ENCODE measurements around the gene ADORA1. TPM values are rescaled to one million over a fixed set of nuclear protein-coding genes. Genes with fewer than 3 reads are reported as not detected.

Gene ADORA1
- total RNA-seq, result under 0.01 and 0.45 TPM in 2 replicates

DNA sequence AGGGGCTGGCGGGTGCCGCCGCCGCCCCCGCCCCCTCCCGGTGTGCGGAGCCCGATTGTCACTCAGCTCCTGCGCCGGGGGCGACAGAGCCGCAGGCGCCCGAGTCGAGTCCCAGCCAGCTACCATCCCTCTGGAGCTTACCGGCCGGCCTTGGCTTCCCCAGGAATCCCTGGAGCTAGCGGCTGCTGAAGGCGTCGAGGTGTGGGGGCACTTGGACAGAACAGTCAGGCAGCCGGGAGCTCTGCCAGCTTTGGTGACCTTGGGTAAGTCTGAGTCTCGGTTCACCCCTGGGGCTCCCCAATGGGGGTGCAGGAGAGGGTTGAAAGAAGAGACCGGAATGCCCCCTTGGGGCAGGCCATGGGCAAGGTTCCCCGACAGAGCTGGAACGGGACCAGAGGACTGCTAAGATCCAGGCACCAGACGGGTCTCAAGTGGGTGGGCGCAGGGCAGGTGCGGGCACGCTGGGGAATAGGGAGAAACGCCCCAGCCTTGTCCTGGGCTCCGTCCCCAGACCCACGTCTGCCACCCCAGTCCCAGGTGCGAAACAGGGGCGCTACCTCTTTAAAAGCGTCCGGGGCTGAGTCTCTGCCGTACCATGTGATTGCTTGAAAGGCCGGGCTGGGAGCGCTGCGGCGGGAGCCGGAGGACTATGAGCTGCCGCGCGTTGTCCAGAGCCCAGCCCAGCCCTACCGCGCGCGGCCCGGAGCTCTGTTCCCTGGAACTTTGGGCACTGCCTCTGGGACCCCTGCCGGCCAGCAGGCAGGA is at the start of gene ADORA1:
TSS of gene ADORA1 (plus strand) at position 61 of the 765 bp plus-strand sequence. CDS start 1,116 bp downstream, outside the sequence.

DNA sequence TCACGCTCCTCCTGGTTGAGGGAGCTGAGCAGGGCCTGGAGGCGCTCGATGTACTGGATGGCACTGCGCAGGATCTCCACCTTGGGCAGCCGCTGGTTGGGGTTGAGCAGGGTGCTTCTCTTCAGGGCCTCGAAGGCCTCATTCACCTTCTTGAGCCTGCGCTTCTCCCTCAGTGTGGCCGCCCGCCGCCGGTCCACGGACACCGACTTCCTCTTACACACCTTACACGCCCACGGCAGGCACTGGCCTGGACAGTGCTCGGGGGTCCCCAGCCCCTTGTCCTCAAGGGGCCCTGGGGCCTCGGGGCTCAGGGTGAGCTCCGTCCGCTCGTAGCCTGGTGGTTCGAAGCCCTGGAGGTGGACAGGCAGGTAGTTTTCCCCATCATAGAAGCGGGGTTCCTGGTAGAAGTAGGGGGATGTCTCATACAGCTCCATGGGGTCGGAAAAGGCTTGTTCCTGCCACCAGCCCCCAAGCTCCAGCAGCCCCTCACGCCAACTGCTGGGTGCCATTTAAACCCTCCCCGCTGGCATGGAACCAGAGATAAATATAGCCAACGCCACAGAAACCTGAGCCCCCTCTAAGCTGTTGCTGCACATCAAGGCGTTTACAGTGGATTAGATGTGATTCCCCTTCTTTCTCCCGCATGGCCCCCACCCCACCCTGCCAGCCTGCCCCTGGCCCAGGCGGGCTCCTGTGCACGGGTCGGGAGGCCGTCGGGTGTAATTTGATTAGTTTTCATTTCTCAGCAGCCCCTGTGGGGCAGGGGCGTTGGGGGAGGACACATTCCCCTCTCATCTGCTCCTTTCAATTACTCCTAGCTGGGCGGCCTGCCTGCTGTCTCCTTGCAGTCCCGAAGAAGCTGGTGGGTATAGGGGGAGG is 41.8 kb upstream of the ADORA1 start, which contains the start of gene MYOG:
TSS of gene MYOG (minus strand) at position 485 of the 879 bp plus-strand sequence. CDS start at position 434, 51 bp downstream.

DNA sequence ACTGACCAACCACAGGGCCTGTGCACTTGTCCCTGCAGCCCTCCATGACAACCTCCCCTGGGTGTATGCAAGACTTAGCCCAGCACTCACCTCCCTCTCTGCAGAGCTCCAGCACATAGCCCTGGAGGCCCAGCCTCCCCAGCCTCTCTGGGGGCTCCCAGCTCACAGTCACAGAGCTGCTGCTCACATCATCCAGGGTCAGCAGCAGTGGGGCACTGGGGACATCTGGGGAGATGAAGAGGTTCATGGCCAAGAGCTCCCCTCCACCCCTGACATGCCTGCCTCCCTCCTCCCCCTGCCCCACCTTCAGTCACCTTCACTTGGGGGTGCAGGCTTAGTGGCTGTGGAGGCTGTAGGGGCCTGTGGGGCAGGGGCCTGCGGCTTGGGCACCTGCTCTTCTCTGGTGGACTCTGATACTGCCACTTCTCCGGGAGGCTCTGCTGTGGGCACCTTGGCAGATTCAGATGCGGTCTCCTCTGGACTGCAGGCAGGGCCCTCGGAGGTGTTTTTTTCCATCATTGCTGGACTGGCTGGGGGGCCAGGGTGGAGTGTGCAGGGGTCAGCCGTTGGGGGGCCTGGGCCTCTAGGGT is 47.8 kb downstream of the ADORA1 start, which contains the start of gene MYBPH:
TSS of gene MYBPH (minus strand) at position 590 of the 590 bp plus-strand sequence. CDS start at position 519, 71 bp downstream.

DNA sequence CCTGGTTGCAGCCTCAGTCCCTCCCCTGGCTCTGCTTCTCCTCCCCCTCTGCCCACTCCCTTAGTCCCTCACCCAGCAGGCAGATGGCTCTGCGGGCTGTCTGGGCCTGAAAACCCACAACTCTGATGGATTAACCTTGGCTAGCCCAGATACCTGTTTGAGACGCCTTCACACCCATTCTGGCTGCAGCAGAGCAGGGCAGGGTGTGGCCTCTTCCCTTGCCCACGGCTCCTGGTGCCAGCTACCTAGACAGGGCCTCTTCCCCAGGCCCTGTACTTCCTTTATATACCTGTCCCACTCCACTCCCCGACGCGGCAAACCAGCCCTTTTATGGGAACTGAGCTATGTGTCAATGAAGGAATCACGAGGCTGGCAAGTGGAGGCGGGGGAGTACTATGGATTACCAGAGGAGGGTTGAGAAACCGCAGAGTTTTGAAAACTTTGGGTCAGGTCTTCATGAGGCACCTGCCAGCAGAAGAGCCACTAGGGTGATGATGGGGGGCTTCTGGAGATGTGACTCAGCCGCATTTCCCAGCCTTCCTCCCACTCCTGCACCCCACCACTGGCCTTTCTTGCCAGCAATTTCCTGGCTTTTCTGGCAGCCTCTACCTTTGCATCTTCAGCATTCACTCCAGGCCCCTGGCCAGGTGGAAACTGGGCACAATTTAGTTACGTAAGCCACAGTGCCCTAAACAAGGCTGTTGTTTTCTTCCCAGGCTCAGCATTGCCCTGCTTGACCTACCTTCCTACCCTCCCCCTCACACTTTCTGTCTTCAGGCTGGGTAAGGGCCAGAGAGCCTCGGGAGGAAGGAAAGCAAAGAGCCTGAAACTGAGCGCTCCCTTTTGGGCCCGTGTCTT is 59.1 kb downstream of the ADORA1 start, which contains the start of gene CHI3L1:
TSS of gene CHI3L1 (minus strand) at position 259 of the 858 bp plus-strand sequence. CDS start at position 178, 81 bp downstream.

Other genes with a start within 250 kb of the ADORA1 start
- 4.0 TPM in 2 replicates for gene RABIF, start 238.6 kb upstream of the ADORA1 start, total RNA-seq
- gene KLHL12, start 200.5 kb upstream of the ADORA1 start, total RNA-seq, result 22.4 TPM in 2 replicates
- 61.1 and 65.1 TPM in 2 replicates for gene ADIPOR1, start 169.4 kb upstream of the ADORA1 start, total RNA-seq
- gene CYB5R1, start 160.5 kb upstream of the ADORA1 start, total RNA-seq, result 21.0 and 27.5 TPM in 2 replicates
- 52.0 and 61.7 TPM in 2 replicates for gene TMEM183A, start 120.4 kb upstream of the ADORA1 start, total RNA-seq
- gene PPFIA4, start 101.2 kb upstream of the ADORA1 start, total RNA-seq, result 0.89 and 1.7 TPM in 2 replicates
- gene MYOG, start 41.7 kb upstream of the ADORA1 start, total RNA-seq, result under 0.01 TPM in 1 of 2 replicates, not detected in the other
- not detected in 2 replicates for gene MYBPH, start 48.1 kb downstream of the ADORA1 start, total RNA-seq
- 0.50 and 0.59 TPM in 2 replicates for gene CHI3L1, start 59.0 kb downstream of the ADORA1 start, total RNA-seq
- not detected in 2 replicates for gene CHIT1, start 101.9 kb downstream of the ADORA1 start, total RNA-seq
- gene BTG2, start 177.8 kb downstream of the ADORA1 start, total RNA-seq, result 5.5 and 7.1 TPM in 2 replicates
- gene FMOD, start 223.4 kb downstream of the ADORA1 start, total RNA-seq, result 2.2 TPM in 2 replicates

All from bronchus fibroblast of lung (primary cell).